ENCODE data around the gene SLU7.

GRCh38 chr5:160354666-160355065 is 64.2 kb downstream of the SLU7 start:
- TF ChIP-seq CTCF (IDR thresholded peaks at IDR 0.05; ENCODE audit: poor library complexity, severe bottlenecking) (no peak), TAF1 (IDR thresholded peaks at IDR 0.05; ENCODE audit: low read depth) (no peak), EZH2 (IDR thresholded peaks at IDR 0.05; ENCODE audit: borderline replicate concordance, insufficient read depth, low read length, poor library complexity, severe bottlenecking) (no peak), POLR2AphosphoS5 (IDR thresholded peaks at IDR 0.05) (no peak), SMC3 (conservative IDR thresholded peaks at IDR 0.05; ENCODE audit: poor library complexity) (no peak), EP300 (conservative IDR thresholded peaks at IDR 0.05; ENCODE audit: poor library complexity, severe bottlenecking) (no peak), REST (IDR thresholded peaks at IDR 0.05; ENCODE audit: borderline replicate concordance) (no peak), MXI1 (conservative IDR thresholded peaks at IDR 0.05; ENCODE audit: poor library complexity, severe bottlenecking) (no peak)
